ENCODE data around the gene MAN1B1.
"Not testable (repeated sequence)": the region's sequence is repeated elsewhere in the genome, so short reads cannot be mapped to it uniquely, and the experiment has no call there.

DNA sequence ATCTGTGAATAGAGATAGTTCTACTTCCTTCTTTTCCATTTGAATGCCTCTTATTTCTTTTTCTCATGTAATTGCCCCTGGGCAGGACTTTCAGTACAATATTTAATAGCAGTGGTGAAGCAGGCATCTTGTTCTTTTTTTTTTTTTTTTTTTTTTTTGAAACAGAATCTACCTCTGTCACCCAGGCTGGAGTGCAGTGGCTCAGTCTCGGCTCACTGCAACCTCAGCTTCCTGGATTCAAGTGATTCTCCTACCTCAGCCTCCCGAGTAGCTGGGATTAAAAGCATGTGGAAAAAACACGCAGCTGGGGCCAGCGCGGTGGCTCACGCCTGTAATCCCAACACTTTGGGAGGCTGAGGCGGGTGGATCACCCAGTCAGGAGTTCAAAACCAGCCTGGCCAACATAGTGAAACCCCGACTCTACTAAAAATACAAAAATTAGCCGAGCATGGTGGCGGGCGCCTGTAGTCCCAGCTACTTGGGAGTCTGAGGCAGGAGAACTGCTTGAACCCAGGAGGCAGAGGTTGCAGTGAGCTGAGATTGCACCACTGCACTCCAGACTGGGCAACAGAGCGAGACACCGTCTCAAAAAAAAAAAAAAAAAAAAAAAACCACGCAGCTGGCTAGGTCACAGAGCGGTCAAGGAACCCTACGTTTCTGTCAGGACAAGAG, 36.1 kb downstream of the MAN1B1 start:
- TF ChIP-seq POLR2AphosphoS5 (IDR thresholded peaks at IDR 0.05; ENCODE audit: insufficient read depth, low read depth, low read length); POLR2A (IDR thresholded peaks at IDR 0.05; ENCODE audit: low read depth, low read length); EZH2 (IDR thresholded peaks at IDR 0.05; ENCODE audit: borderline replicate concordance, low read depth, low read length, severe bottlenecking); JUN (IDR thresholded peaks at IDR 0.05; ENCODE audit: borderline replicate concordance, insufficient read depth, insufficient read length, low read depth); MYC (IDR thresholded peaks at IDR 0.05; ENCODE audit: low read depth, low read length); FOS (IDR thresholded peaks at IDR 0.05; ENCODE audit: borderline replicate concordance, insufficient read depth, low read length): not testable (repeated sequence)
- TF ChIP-seq, protein P1, sequence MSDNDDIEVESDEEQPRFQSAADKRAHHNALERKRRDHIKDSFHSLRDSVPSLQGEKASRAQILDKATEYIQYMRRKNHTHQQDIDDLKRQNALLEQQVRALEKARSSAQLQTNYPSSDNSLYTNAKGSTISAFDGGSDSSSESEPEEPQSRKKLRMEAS (IDR thresholded peaks at IDR 0.05; ENCODE audit: insufficient read depth, insufficient read length), result not testable (repeated sequence)
- TF ChIP-seq, protein P2, sequence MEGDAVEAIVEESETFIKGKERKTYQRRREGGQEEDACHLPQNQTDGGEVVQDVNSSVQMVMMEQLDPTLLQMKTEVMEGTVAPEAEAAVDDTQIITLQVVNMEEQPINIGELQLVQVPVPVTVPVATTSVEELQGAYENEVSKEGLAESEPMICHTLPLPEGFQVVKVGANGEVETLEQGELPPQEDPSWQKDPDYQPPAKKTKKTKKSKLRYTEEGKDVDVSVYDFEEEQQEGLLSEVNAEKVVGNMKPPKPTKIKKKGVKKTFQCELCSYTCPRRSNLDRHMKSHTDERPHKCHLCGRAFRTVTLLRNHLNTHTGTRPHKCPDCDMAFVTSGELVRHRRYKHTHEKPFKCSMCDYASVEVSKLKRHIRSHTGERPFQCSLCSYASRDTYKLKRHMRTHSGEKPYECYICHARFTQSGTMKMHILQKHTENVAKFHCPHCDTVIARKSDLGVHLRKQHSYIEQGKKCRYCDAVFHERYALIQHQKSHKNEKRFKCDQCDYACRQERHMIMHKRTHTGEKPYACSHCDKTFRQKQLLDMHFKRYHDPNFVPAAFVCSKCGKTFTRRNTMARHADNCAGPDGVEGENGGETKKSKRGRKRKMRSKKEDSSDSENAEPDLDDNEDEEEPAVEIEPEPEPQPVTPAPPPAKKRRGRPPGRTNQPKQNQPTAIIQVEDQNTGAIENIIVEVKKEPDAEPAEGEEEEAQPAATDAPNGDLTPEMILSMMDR (IDR thresholded peaks at IDR 0.05; ENCODE audit: extremely low read depth in 1 of 2, insufficient read depth in 1 of 2, low read depth in 1 of 2, low read length in 2 of 2), result not testable (repeated sequence)

Measured in endothelial cell of umbilical vein (primary cell).